PC-3 (cell line): Measurements from ENCODE around the gene ANKDD1A.

Experiments
- EZH2 ChIP-seq: fragments of 300-600 bp; sonication (generic); IDR thresholded peaks from one replicate; pipeline ENCODE4 v1.6.1; 2017; ENCODE audit warnings: antibody characterized with exemption, mild to moderate bottlenecking, low read length; ENCODE audit not compliant: unreplicated experiment
- EZH2phosphoT487 ChIP-seq: fragments of 300-600 bp; sonication (generic); IDR thresholded peaks from 2 replicates; pipeline ENCODE4 v1.6.1; 2018; ENCODE audit warnings: mild to moderate bottlenecking, antibody characterized with exemption, low read length, borderline replicate concordance
- TF ChIP-seq, protein P1 (sequence below): fragments of 300-600 bp; sonication (generic); conservative IDR thresholded peaks from 2 replicates; pipeline ENCODE4 v1.5.1; 2017; ENCODE audit warnings: antibody characterized with exemption, low read depth, mild to moderate bottlenecking, low read length

DNA sequence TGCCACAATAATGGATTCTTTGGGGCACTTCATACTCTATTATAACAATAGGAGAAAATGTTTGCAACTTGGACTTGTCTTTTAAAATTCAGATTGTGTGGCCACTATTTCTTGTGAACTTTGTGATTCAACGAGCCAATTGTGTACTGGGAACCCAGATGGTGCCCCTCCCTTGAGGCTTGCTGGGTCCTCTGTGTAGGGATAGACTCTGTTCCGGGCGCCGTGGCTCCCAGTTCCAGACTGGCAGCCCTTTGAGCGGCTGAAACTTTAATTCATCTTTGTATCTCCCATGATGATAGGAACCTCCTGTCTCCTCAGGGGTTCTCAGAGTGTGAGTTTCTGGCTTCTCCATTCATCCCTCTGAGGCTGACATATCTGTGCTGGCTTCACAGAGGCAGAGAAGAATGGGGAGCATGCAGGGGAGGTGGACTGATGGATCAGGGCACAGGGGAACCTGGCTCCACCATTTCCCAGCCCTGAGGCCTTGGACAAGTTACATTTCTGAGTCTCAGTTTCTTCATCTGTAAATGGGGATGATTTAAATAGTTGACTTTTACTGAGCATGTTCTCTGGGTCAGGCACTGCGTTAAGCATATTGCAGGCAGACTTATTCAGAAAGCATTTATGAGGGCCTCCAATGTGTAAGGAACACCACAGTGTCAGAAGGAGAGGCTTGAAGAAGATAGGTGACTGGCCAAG lies 15.2 kb upstream of the ANKDD1A start:
- TF ChIP-seq, protein P1, sequence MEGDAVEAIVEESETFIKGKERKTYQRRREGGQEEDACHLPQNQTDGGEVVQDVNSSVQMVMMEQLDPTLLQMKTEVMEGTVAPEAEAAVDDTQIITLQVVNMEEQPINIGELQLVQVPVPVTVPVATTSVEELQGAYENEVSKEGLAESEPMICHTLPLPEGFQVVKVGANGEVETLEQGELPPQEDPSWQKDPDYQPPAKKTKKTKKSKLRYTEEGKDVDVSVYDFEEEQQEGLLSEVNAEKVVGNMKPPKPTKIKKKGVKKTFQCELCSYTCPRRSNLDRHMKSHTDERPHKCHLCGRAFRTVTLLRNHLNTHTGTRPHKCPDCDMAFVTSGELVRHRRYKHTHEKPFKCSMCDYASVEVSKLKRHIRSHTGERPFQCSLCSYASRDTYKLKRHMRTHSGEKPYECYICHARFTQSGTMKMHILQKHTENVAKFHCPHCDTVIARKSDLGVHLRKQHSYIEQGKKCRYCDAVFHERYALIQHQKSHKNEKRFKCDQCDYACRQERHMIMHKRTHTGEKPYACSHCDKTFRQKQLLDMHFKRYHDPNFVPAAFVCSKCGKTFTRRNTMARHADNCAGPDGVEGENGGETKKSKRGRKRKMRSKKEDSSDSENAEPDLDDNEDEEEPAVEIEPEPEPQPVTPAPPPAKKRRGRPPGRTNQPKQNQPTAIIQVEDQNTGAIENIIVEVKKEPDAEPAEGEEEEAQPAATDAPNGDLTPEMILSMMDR = no peak
- no peak for TF ChIP-seq EZH2phosphoT487
- no peak for TF ChIP-seq EZH2
